Erythroblast (primary cell): ENCODE results near the gene LYSMD3.

Source experiments
- GATA1 ChIP-seq: IDR thresholded peaks from 2 replicates; pipeline ENCODE4 v1.6.1; 2011; ENCODE audit warnings: low read depth, mild to moderate bottlenecking, control low read depth, low read length, moderate library complexity
- POLR2A ChIP-seq: IDR thresholded peaks from 2 replicates; pipeline ENCODE4 v1.6.1; 2011; ENCODE audit warnings: mild to moderate bottlenecking, low read length

DNA sequence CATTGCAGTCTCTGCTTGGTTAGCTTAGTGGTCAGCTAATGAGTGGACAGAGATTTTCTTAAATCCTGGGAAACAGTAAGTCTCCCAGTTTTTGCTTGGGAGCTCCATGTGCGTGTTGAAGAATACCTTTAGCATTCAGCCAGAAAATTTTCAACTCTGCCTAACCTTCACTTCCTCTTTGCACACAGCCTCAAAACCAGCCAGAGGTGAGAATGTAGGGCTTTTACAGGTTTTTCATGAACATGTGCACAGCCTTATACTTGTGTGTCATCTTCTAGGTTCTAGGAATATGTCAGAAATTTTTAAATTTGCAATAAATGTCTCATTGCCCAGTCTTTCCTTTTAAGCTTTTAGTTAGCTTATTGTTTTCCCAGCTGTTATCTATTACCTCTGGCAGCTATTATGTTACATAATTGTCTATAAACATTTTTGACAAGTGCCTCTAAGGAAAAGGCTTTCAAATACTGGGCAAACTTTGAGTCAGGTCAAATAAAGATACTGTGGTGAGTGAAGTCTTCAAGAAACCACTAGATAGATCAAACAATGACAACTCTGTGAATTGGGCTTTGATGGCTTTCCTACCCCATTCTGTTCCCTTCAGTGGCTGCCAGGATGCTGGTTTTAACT is 41.9 kb upstream of the LYSMD3 start:
- TF ChIP-seq POLR2A, result no peak
- TF ChIP-seq GATA1, result no peak
